NCI-H2196 treated with DMSO at 0.1 percent for 48 hours (cell line): Measurements from ENCODE around the gene NDUFB8.

ENCODE experiments used
- DNase-seq: peaks from one replicate; lab custom pipeline; 2025; ENCODE audit not compliant: unreplicated experiment; lab: John Stamatoyannopoulos, UW

The NDUFB8 gene

DNA sequence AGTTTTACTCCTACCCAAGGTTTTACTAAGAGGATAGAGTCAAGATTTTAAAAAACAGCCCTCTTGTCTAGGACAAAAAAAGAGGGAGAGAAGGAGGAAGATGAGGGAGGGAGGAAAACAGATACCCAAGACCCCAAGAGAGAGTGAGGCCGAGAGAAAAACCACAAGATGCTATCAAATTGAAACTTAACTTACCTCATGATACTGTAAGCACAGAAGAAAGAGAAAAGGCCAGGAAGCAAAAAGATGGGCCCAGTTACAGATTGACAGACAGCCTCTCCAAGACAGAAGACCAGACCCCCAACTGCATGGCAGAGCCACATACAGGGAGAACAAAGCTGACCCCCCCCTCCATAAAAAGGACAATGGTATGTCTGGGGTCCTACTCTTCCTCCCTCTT, 21.4 kb downstream of the NDUFB8 start:
- DNase-seq: no peak

- DNase-seq: no peak
Measured at GRCh38 chr10:100507357-100507732, 22.3 kb downstream of the NDUFB8 start.

DNA sequence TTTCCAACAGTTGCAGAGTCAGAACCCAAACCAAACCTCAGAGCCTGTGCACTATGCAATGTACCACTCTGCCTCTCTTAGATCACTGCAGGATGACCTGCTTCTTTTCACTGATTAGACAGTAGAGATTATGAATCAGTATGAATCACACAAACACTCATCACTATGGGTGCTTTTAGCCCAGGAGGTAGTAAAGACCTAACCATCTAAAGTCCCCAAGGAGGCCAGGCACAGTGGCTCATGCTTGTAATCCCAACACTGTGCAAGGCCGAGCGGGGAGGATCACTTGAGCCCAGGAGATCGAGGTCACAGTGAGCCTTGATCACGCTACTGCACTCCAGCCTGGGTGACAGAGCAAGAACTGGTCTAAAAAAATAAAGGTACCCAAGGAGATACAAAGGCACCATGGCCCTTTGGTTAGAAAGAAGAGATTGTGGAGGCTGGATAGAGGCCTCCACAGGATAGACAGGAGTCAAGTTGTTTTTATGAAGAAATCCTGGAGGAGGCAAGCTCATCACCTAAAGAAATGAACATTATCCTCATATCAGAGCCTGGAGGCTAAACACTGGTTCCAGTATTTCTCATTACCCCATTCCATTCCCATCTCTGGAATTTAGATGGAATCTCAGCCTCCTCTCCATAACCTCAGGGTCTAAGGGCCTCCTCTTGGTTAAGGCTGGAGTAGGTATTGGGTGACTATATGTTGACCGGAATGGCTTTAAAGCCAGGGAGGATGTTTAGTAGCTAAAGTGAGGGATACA, 22.9 kb downstream of the NDUFB8 start:
- DNase-seq: no peak

- no peak for DNase-seq
Measured at GRCh38 chr10:100505164-100505563, 24.5 kb downstream of the NDUFB8 start.

DNA sequence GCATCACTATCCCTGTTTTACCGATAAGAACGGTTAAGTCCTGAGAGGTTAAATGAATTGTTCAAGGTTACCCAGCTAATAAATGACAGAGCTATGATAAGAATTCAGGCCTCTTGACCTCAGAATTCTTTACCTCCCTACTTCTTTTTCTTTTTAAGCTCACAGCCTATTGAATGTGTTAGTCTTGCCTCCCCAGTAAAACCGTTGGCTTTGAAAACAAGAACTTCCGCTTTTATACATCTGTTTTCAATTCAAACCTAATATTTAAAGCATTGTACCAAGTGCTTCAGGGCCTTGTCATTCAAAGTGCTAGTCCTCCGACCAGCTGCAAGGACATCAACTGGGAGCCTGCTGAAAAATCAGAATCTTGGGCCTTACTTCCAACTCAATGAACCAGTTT, 25.6 kb downstream of the NDUFB8 start:
- DNase-seq: no peak

DNA sequence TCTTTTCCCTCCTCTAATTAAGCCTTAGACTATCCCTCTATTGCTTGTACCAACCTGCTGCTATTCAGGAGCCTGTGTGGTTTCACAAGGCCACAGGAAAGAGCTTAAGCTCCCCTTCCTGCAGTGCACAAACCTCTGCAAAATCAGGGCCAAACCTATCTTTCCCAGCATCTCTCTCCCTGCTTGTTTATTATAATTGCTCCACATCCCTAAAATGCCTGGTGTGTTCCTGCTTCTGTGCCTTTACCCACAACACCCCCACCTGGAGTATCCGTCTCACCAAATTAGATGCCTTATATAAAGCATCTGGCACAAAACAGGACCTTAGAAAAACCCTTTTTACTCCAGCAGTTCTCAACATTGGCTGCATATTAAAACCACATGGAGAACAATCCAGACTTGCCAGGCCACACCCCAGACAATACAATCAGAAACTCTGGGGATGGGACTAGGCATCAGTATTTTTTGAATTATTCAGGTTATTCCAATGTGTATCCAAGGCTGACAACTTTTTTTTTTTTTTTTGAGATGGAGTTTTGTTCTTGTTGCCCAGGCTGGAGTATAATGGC, 26.7 kb downstream of the NDUFB8 start:
- DNase-seq: no peak

GRCh38 chr10:100501423-100501822, 28.2 kb downstream of the NDUFB8 start:
- no peak for DNase-seq

DNA sequence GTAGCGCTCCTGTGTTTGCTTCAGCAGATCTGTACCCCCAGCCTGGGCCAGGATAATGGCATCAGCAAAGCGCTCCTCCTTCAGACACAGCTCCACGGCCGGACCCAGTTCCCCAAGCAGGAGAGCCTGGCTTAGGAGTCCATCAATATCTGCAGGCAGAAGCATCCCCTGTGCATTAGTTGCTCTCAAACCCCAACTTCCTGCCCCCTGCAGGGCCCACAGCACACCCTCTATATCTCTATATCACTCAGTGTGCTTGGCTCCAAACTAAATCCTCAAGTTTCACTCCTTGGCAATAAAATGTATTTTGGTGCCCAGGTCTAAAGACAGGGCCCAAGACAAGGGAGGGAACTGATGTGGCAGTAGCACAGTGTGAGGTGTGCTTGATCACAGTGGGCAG, 31.6 kb downstream of the NDUFB8 start:
- no peak for DNase-seq

DNA sequence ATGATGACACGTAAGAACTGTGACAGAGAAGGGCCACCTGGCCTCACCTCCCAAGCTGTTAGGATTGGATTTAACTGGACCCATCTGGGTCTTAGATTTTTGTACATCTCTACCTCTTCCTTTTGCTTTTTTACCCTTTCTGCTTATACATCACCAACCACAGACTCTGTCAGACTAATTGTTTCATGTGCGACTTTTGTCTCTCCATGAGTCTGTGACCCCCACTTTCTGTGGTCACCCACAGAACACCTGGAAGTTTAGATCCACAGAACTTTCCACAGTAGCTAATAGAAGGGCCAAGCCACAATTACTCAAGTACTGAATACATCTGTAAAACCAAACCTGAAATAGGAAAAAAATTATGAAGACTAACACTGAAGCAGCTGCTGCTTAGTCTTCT, 33.1 kb downstream of the NDUFB8 start:
- DNase-seq: no peak

DNA sequence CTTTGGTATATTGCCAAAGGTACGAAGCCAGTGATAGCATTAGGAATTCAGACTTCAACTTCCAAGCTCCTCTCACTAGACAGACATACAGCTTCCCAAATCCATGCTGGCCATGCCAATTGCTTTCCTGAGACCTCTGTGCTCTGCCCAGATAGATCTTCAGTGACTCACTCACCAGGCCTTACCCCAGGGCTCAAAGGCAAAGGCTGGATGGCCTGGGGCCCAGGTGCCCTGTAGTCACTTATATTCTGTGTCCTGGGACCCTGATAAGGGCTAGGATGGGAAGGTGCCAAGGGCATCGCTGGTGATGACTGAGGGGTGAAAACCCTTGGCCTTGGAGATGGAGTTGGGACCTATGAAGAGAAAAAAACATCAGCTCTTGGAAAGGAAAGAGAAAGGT, 39.1 kb downstream of the NDUFB8 start:
- DNase-seq: no peak

DNA sequence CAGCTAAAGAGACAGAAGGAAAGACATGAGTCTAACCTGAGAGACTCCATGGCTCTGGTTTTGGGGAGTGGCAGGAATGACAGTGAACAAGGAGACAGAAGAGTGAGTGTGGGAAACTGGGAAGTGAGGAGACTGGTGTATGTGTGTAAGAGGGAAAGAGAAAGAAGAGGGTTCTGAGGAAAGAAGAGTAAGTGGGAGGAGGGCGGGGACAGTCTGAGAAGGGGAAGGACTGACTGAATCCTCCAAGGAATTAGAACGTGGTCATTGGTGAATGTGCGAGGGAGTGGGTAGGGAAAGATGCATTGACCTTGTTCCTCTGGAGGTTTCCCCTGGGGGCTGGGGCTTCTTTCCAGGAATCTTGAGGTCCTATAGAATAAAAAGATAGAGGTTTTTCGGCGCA, 40.3 kb downstream of the NDUFB8 start:
- DNase-seq: no peak

- no peak for DNase-seq
Measured at GRCh38 chr10:100487529-100487928, 42.1 kb downstream of the NDUFB8 start.

GRCh38 chr10:100485801-100486495, 43.7 kb downstream of the NDUFB8 start:
- no peak for DNase-seq

DNA sequence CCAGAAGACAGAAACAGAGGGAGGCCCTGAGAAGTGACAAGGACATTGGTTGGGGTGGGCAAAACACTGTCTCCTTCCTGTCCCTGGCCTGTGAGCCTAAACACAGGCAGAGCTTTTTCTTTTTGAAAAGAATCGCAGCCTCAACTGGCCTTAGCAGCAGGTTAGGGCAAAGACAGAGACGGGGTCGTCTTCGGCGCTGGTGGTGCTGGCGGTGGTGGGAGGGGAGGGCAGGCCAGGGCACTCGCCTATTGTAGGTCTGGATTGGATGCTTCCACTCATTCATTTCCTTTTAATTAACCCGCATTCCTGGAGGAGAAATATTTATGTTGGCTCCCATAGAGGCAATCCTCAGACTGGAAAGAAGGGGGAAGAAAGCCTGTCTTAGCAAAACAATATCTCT, 44.3 kb downstream of the NDUFB8 start:
- DNase-seq: no peak

DNA sequence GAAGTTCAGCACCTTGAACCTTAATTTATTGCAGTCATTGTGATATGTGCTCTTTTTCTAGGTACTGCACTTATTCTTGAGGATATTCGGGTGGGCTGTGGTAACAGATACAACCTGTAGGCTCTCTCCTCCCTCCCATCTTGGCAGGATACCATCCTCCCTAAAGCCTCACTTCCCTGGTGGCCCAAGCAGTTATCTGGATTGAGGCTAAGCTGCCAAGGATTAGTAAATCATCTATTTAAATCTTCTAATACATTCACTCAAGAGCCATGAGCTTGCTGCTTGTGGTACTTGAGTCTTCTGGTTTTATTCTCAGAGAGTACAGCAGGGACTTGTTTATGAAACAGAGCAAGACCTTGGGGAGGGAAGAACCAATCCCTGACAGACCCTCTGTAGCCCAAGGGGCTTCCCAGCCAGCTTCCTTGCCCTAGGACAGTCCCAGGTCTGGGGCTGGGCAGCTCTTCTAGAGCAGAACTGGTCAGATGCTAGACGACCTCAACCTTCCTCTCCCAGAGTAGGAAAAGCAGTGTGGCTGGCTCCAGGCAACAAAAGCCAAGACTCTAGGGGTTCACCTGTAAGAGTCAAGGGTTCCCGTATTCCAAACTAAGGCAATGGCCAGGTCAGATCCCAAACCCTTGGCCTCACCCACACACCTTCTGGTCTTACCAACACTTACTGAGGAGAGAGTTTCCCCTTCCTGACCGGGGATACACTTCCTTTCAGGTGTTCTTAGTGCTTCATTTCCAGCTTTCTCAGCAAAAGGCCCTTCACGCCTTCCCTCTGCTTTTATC, 45.6 kb downstream of the NDUFB8 start:
- DNase-seq: no peak

- no peak for DNase-seq
Measured at GRCh38 chr10:100482834-100483185, 46.9 kb downstream of the NDUFB8 start.

GRCh38 chr10:100482181-100482833, 47.4 kb downstream of the NDUFB8 start:
- DNase-seq: peak; percentile 8

- peak; percentile 35 for DNase-seq
Measured at GRCh38 chr10:100481462-100482081, 48.1 kb downstream of the NDUFB8 start.

DNA sequence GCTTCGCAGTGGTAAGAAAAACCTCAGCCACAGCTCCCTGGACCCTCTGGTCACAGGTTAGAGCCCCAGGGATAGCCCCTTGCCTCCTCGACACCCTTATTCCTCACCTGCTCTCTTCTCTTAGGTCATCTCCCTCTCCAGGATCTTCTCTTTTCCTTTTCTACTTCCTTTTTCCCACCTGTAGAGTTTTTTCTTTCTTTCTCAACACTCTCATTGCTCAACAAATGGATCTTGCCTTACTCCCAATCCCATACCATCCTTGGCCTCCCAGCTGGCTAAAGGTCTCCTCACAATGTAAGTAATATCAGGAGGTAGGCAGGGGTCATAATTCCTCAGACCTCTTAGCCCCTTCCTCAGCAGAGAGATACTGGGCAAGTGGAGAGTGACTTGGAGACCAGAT, 49.7 kb downstream of the NDUFB8 start:
- DNase-seq: no peak

- no peak for DNase-seq
Measured at GRCh38 chr10:100479037-100479436, 50.6 kb downstream of the NDUFB8 start.

- DNase-seq: no peak
Measured at GRCh38 chr10:100477970-100478369, 51.7 kb downstream of the NDUFB8 start.
